ENCODE measurements around the gene BMP3. TPM values are rescaled to one million over a fixed set of nuclear protein-coding genes. Genes with fewer than 3 reads are reported as not detected.

BMP3 gene
- total RNA-seq, 1 donor from 2014 or later = not detected

DNA sequence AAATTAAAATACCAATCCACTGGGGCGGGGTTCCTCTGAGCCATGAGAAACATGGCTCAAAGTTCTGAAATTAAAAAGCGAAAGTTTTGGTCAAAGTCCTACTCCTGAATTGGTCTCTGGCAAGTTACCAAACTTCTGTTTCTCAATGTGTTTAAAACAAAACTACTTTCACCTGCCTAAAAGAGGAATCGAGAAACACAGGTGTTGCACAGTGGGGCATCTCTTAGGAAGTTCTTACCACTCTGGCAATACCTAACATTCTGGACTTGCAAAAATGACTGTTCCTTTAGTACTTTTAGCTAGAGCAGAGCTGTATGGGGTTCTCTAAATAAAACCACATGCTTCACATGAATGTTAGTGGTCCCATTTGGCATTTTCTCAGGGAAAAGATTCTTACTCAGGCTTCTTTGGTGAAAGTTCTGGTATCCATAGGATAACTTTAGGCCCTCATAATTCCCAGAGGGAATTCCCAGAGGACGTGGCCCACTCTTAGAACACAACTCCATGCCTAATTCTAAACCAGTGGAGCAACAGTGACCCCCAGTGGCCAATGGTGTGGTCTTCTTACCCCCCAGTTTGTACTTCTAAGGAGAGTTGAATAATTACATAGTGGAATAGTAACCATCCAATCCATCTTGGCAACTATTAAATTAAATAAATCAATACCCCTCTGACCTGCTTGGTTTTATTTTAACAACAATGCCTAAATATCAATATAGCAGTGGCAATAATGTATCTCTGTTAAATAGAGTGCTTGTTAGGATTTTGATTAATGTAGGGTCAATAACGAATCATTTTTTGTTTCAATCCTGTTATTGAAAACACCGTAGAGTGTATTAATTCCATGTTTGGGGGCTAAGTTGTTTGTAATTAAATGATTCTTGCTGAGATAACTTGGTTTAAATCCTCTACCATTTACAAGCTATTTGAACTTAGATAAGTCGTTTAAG, 21.9 kb downstream of the BMP3 start:
- no peaks in the 10 kb centered on the region for H3K4me1 Mint-ChIP-seq (ENCODE audit: unreplicated experiment)
- no peak overlapping the region for H3K4me3 Mint-ChIP-seq (ENCODE audit: unreplicated experiment)
- peak; percentile 84 for DNase-seq (ENCODE audit: low spot score)
- TF ChIP-seq, protein P1, sequence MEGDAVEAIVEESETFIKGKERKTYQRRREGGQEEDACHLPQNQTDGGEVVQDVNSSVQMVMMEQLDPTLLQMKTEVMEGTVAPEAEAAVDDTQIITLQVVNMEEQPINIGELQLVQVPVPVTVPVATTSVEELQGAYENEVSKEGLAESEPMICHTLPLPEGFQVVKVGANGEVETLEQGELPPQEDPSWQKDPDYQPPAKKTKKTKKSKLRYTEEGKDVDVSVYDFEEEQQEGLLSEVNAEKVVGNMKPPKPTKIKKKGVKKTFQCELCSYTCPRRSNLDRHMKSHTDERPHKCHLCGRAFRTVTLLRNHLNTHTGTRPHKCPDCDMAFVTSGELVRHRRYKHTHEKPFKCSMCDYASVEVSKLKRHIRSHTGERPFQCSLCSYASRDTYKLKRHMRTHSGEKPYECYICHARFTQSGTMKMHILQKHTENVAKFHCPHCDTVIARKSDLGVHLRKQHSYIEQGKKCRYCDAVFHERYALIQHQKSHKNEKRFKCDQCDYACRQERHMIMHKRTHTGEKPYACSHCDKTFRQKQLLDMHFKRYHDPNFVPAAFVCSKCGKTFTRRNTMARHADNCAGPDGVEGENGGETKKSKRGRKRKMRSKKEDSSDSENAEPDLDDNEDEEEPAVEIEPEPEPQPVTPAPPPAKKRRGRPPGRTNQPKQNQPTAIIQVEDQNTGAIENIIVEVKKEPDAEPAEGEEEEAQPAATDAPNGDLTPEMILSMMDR (IDR thresholded peaks at IDR 0.05; ENCODE audit: unreplicated experiment) = peak; percentile 74
- H3K9me3 Mint-ChIP-seq (ENCODE audit: unreplicated experiment) = no peaks in the 10 kb centered on the region
- H3K36me3 Mint-ChIP-seq (ENCODE audit: low read depth, unreplicated experiment) = no peaks in the 10 kb centered on the region
- H3K27me3 Mint-ChIP-seq (ENCODE audit: unreplicated experiment) = no peaks in the 10 kb centered on the region
- H3K27ac Mint-ChIP-seq (ENCODE audit: unreplicated experiment) = no peak overlapping the region

DNA sequence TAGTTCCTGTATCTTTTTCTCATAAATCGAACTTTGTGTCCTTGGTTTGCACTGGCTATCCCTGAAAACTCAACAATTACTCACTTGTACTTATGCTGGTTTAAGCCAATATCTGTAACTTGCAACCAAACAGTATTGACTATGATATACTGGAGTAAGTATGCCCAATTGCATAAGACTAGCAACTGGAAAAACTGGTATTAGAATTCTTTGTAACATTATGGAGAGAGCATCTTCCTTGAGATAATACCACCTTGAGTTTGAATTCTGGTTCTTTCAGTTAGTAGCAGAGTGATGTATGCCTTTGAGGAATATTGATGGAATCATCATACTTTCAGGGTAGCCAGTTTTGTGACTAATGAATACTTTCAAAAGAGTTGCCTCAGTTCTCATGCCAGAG, 28.1 kb downstream of the BMP3 start:
- no peak for DNase-seq (ENCODE audit: low spot score)
- no peaks in the 10 kb centered on the region for H3K36me3 Mint-ChIP-seq (ENCODE audit: low read depth, unreplicated experiment)
- H3K9me3 Mint-ChIP-seq (ENCODE audit: unreplicated experiment) = no peaks in the 10 kb centered on the region
- peaks cover 7% of the 10 kb centered on the region for H3K4me1 Mint-ChIP-seq (ENCODE audit: unreplicated experiment)
- TF ChIP-seq, protein P1 (IDR thresholded peaks at IDR 0.05; ENCODE audit: unreplicated experiment) = no peak
- H3K27me3 Mint-ChIP-seq (ENCODE audit: unreplicated experiment) = no peaks in the 10 kb centered on the region
- H3K4me3 Mint-ChIP-seq (ENCODE audit: unreplicated experiment) = no peak overlapping the region
- no peak overlapping the region for H3K27ac Mint-ChIP-seq (ENCODE audit: unreplicated experiment)

DNA sequence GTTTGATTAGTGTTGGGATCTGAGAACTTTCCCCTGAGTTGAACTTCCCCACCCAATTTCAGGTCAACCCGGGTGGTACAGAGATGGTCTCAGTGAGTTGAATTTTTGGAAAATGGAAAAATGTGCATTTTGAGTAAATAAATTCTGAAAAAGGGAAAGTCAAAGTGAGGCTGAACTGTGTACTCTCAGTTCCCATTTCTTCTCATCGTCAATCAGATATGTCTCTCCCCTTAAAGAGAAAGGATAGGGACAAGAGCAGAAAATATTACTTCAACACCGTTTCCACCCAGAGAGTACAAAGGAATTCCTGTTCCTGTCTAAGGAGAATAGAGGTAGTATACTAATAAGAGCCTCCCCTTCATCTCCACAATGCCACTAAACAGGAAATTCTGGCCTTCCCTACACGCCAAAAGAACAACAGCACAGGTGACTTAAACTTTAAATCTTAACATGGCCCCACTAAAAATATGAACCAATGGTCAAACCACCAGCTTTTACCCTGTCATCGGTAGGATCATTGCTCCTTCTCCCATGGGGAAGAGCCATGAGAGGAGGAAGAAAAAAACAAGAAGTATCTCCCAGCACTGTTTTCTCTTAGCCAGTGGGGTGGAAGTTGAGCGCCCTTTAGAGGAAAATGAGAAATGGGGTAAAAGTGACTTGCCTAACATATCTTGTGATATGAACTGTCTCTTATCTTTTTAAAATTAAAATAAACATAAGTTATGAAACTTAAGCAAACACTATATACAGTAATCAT, 30.3 kb downstream of the BMP3 start:
- H3K4me3 Mint-ChIP-seq (ENCODE audit: unreplicated experiment) = no peak overlapping the region
- H3K36me3 Mint-ChIP-seq (ENCODE audit: low read depth, unreplicated experiment) = no peaks in the 10 kb centered on the region
- H3K27me3 Mint-ChIP-seq (ENCODE audit: unreplicated experiment) = no peaks in the 10 kb centered on the region
- no peak for DNase-seq (ENCODE audit: low spot score)
- TF ChIP-seq, protein P1 (IDR thresholded peaks at IDR 0.05; ENCODE audit: unreplicated experiment) = no peak
- H3K27ac Mint-ChIP-seq (ENCODE audit: unreplicated experiment) = no peak overlapping the region
- no peaks in the 10 kb centered on the region for H3K9me3 Mint-ChIP-seq (ENCODE audit: unreplicated experiment)
- H3K4me1 Mint-ChIP-seq (ENCODE audit: unreplicated experiment) = peaks cover 7% of the 10 kb centered on the region

DNA sequence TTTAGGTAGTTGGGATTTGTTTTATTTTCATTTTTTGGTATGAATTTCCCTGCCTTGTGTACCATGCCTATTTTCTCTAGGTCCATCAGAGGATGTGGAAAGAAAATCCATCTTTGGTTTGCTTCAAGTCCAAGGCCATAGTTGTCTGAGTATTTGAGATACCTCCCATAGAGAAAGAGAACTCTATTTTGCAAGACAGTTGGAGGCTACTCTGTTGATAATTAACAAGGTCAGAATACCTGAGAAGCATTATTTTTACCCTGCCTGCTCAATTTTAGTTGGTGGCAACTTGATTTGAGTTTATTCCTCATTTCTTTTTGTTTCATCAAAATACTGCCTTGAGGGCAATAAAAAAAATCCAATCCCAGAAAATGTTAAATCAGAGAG, 30.8 kb downstream of the BMP3 start:
- Mint-ChIP-seq H3K4me1 (ENCODE audit: unreplicated experiment) (peaks cover 7% of the 10 kb centered on the region), H3K9me3 (ENCODE audit: unreplicated experiment) (no peaks in the 10 kb centered on the region), H3K36me3 (ENCODE audit: low read depth, unreplicated experiment) (no peaks in the 10 kb centered on the region), H3K27ac (ENCODE audit: unreplicated experiment) (no peak overlapping the region), H3K27me3 (ENCODE audit: unreplicated experiment) (no peaks in the 10 kb centered on the region), H3K4me3 (ENCODE audit: unreplicated experiment) (no peak overlapping the region)
- no peak for DNase-seq (ENCODE audit: low spot score)
- TF ChIP-seq, protein P1 (IDR thresholded peaks at IDR 0.05; ENCODE audit: unreplicated experiment) = no peak
